ENCODE measurements around the gene MYF6. TPM values are rescaled to one million over a fixed set of nuclear protein-coding genes. Genes with fewer than 3 reads are reported as not detected.
"Not testable (repeated sequence)": the region's sequence is repeated elsewhere in the genome, so short reads cannot be mapped to it uniquely, and the experiment has no call there.

MYF6 gene
- total RNA-seq, result not detected in 2 replicates

- no peak for DNase-seq
Observed at GRCh38 chr12:80707126-80707829, at the start of gene MYF6. Gene MYF6, plus strand, starts transcription at chr12:80707634. Its CDS starts 86 bp downstream, at chr12:80707720.

DNA sequence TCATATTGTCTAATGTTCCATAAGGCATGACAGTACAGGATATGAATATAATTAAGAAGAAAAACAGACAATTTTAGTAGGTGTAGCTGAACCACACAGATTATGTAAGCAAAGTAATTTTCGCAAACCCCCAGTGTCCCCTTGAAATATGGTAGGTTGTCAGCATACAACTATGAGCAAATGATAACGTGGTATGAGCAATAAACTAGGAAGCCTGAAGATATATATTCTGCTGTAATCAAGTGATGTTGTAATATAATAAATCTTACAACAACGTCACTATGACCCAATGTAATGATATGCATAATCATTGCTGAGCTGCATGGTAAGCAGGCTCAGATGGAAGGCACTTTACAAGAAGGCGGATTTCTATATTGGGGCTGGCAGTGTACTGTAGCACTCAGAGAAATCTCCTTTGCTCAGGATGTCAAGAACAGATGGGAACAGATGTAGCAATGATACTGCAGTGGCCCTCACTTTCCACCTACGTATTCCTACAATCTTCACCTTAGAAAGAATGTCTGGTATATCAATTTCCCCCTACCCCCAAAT is 47.8 kb upstream of the MYF6 start:
- DNase-seq, result no peak

- DNase-seq, result no peak
Observed at GRCh38 chr12:80662586-80662985, 44.8 kb upstream of the MYF6 start.

- DNase-seq, result no peak
Observed at GRCh38 chr12:80670214-80670613, 37.2 kb upstream of the MYF6 start.

DNA sequence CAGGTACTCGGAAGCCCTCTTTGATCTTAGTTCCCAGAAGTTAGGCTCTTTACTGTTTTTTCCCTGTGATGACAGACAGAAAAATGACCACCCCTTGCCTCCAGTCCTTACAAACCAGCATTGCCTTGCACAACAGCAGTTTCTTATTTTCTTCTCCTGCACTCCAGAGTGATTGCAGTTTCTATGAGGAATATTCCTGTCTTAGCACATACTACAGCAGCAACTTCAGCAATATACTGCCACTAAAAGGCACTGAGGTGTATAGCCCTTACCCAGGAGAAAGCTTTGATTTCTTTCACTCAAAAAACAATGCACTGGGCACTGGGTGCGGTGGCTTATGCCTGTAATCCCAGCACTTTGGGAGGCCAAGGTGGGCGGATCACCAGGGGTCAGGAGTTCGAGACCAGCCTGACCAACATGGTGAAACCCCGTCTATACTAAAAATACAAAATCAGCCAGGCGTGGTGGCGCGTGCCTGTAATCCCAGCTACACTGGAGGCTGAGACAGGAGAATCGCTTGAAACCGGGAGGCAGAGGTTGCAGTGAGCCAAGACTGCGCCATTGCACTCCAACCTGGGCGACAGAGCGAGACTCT is 31.3 kb upstream of the MYF6 start:
- not testable (repeated sequence) for DNase-seq

GRCh38 chr12:80676856-80677255 is 30.6 kb upstream of the MYF6 start:
- DNase-seq, result no peak

GRCh38 chr12:80677994-80678393 is 29.4 kb upstream of the MYF6 start:
- DNase-seq, result no peak

- no peak for DNase-seq
Observed at GRCh38 chr12:80679346-80680131, 27.9 kb upstream of the MYF6 start.

DNA sequence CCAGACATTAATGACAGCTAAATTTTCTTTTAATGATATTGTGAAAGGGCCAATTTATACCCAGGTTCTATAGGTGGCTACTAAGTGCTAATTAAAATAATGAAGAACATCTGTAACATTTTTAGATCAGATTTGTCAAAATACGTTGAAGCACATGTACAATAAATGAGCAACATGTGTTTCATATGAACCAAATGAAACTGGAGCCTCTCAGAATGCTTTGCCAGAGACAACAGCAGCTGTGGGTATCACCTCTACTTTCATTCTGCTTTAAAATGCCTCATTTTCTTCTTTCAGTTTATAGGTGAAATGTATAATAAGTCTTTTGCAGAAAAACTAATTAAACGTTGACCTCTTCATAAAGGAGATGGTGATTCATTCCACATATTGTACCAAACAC is 26.1 kb upstream of the MYF6 start:
- DNase-seq, result no peak

GRCh38 chr12:80681786-80682185 is 25.6 kb upstream of the MYF6 start:
- no peak for DNase-seq

DNA sequence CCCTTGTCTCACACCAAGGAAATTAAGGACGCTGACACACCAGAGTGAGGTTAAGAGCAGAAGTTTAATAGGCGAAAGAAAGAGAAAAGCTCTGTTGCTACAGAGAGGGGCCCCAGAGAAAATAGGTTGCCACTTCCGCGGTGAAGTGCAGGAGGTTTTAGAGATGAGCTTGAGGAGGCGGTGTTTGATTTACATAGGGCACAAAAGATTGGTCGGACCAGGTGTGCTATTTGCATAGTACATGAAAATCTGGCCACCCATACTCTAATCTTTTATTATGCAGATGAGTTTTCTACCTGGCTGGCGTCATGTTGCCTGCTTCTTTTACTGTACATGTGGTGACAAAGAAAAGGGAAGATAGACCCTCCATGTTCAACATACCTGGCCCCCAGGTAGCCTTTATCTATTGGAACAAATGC is 23.3 kb upstream of the MYF6 start:
- DNase-seq, result no peak

GRCh38 chr12:80690090-80690489 is 17.3 kb upstream of the MYF6 start:
- no peak for DNase-seq

GRCh38 chr12:80690513-80690912 is 16.9 kb upstream of the MYF6 start:
- DNase-seq, result no peak

GRCh38 chr12:80692114-80692513 is 15.3 kb upstream of the MYF6 start:
- no peak for DNase-seq

DNA sequence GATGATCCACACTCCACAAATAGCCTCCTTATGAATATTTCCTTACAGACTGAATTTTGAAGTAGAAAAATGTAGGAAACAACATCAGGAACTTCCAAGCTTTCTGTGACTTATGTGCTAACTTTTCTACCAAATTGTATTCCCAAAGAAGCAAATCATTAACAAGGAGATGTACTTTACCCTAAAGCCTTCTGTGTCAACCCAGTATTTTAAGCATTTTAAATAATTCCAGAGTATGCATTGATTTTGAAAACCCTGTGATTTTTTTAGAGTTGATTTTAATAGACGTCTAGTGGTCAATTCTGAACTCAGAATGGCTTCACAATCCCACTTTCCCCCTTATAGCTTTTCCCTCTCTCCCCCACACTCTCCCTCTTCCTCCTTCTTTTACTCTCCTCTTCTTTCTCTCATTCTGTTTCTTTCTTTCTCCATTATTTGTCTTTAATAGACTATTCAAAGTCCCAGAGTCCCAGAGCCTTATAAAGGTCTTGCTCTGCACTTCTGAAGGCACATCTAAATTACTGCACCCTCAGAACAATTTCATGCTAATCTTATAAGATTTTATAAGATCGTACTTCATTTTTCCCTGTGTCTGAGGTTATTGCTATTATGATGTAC is 10.1 kb upstream of the MYF6 start:
- DNase-seq, result no peak

DNA sequence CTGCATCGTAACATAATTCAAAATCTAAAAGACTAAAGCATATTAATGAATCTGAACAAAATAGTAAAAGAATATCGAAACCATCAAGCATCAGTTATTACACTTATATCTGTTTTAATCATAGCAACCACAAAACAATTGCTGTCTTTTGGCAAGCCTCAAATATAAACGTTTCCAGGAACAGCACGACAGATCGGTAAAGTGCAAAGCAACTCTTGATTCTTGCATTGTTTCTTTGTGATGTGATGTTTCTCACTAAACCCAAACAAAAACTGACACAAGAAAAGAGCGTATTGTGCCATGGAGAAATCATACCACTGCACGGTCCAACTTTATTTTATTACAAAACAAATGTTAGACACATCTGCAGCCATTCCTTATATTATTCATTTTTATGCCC is 9.2 kb upstream of the MYF6 start:
- DNase-seq, result no peak

- DNase-seq, result no peak
Observed at GRCh38 chr12:80698847-80699542, 8.4 kb upstream of the MYF6 start.

- DNase-seq, result no peak
Observed at GRCh38 chr12:80700327-80700726, 7.1 kb upstream of the MYF6 start.

GRCh38 chr12:80701388-80701787 is 6.0 kb upstream of the MYF6 start:
- no peak for DNase-seq

DNA sequence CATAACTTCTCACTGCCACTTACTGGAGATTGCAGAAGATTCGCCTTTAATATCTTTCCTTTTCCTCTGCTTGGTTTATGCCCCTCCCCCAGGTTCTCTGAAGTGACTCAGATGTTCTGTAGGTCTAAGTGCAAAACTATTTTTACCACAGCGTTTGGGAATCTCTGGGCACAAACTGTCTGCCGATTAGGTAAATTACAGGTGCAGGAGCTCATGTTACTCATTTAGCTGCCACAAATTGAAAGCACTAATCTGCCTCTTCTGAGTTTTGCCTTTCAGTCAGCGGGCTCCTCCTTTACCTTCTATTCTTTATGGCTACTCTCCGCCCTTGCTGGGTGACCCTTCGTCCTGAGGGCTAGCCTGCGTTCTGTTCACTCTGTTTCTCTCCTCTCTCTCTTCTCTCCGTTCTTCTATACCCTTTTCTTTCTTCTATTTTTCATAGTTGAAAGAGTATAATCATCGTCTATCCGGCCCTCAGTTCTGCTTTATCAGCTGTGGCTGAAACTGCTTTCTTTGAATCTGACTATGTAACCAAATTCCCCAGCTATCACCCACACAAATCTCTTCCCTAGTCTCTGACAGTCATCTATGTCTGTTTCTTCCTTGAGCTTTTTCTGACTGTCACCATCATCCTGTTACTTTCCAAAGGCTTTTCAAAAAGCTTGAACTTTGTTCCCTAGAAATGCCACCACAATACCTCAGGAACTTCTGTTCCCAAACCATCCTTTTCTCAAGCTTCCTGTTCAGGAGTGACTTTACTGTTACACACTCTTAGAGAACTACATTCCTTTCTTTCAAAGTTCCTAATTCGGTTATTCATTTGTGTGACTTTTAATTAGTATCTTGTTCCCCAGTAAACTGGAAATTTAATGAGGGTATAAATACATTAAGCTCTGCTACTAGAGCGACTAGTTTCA is 4.3 kb upstream of the MYF6 start:
- no peak for DNase-seq

GRCh38 chr12:80704420-80704819 is 3.0 kb upstream of the MYF6 start:
- DNase-seq, result no peak
